ENCODE results near the gene POU6F1.
A peak's percentile ranks its signal among the peaks of the same experiment; 100 is the strongest.

Gene POU6F1

GRCh38 chr12:51238510-51239334 is 20.9 kb upstream of the POU6F1 start, which contains the start of gene DAZAP2:
Gene DAZAP2 (plus strand): TSS chr12:51238826. CDS start chr12:51238908, 82 bp downstream.
- peak within 1 kb of the TSS; percentile 91 for H3K27ac ChIP-seq (ENCODE audit: low read length)
- H2AFZ ChIP-seq (ENCODE audit: low read depth, low read length) = peak within 1 kb of the TSS; percentile 90
- H3K9ac ChIP-seq (ENCODE audit: low read length) = peak within 1 kb of the TSS; percentile 100
- H3K9me3 ChIP-seq (ENCODE audit: insufficient read depth, low read length) = no peaks in the 10 kb centered on the region
- peaks cover 25% of the 10 kb centered on the region for H3K36me3 ChIP-seq (replicated peaks; ENCODE audit: low read depth, low read length)
- H3K4me2 ChIP-seq (ENCODE audit: low read length) = peak within 1 kb of the TSS; percentile 96
- H3K4me3 ChIP-seq (ENCODE audit: low read length) = peak within 1 kb of the TSS; percentile 97
- no peaks in the 10 kb centered on the region for H3K27me3 ChIP-seq (ENCODE audit: low read depth, low read length)
- H3K79me2 ChIP-seq (ENCODE audit: low read length) = peaks cover 17% of the 10 kb centered on the region
- H4K20me1 ChIP-seq (ENCODE audit: insufficient read depth, low read length) = 0 out of 2 replicates have a peak, but pooled peaks cover 4% of the 10 kb centered on the region
- H3K4me1 ChIP-seq (ENCODE audit: low read length) = peaks cover 26% of the 10 kb centered on the region
- no peak for TF ChIP-seq EZH2phosphoT487 (IDR thresholded peaks at IDR 0.05; ENCODE audit: low read depth)
- 0 out of 2 replicates have a peak, but pooled peaks have one; percentile 2 for TF ChIP-seq CTCF (IDR thresholded peaks at IDR 0.05; ENCODE audit: low read depth, low read length)

GRCh38 chr12:51238037-51238509 is 20.2 kb upstream of the POU6F1 start:
- Histone ChIP-seq H3K4me3 (ENCODE audit: low read length) (peak overlapping the region; percentile 97), H3K79me2 (ENCODE audit: low read length) (peaks cover 17% of the 10 kb centered on the region)

GRCh38 chr12:51234530-51234929 is 16.7 kb upstream of the POU6F1 start:
- Histone ChIP-seq H3K9ac (ENCODE audit: low read length) (no peak overlapping the region), H3K27me3 (ENCODE audit: low read depth, low read length) (no peaks in the 10 kb centered on the region), H3K79me2 (ENCODE audit: low read length) (peaks cover 8% of the 10 kb centered on the region), H3K4me1 (ENCODE audit: low read length) (peaks cover 5% of the 10 kb centered on the region), H3K27ac (ENCODE audit: low read length) (no peak overlapping the region), H3K4me2 (ENCODE audit: low read length) (no peak overlapping the region), H3K9me3 (ENCODE audit: insufficient read depth, low read length) (no peaks in the 10 kb centered on the region), H2AFZ (ENCODE audit: low read depth, low read length) (no peak overlapping the region), H3K36me3 (replicated peaks; ENCODE audit: low read depth, low read length) (no peaks in the 10 kb centered on the region), H4K20me1 (ENCODE audit: insufficient read depth, low read length) (no peaks in the 10 kb centered on the region), H3K4me3 (ENCODE audit: low read length) (no peak overlapping the region)
- TF ChIP-seq EZH2phosphoT487 (IDR thresholded peaks at IDR 0.05; ENCODE audit: low read depth) (no peak), CTCF (IDR thresholded peaks at IDR 0.05; ENCODE audit: low read depth, low read length) (no peak)

More at GRCh38 chr12:51238037-51238509, 20.2 kb upstream of the POU6F1 start:
- Histone ChIP-seq H3K4me1 (ENCODE audit: low read length) (peaks cover 23% of the 10 kb centered on the region), H3K4me2 (ENCODE audit: low read length) (peak overlapping the region; percentile 96), H3K36me3 (replicated peaks; ENCODE audit: low read depth, low read length) (peaks cover 25% of the 10 kb centered on the region), H2AFZ (ENCODE audit: low read depth, low read length) (peak overlapping the region; percentile 90), H3K9ac (ENCODE audit: low read length) (peak overlapping the region; percentile 68), H3K9me3 (ENCODE audit: insufficient read depth, low read length) (no peaks in the 10 kb centered on the region), H4K20me1 (ENCODE audit: insufficient read depth, low read length) (0 out of 2 replicates have a peak, but pooled peaks cover 4% of the 10 kb centered on the region), H3K27me3 (ENCODE audit: low read depth, low read length) (no peaks in the 10 kb centered on the region), H3K27ac (ENCODE audit: low read length) (peak overlapping the region; percentile 16; the same call in 1 of the 2 replicates)
- TF ChIP-seq CTCF (IDR thresholded peaks at IDR 0.05; ENCODE audit: low read depth, low read length) = 0 out of 2 replicates have a peak, but pooled peaks have one; percentile 3
- no peak for TF ChIP-seq EZH2phosphoT487 (IDR thresholded peaks at IDR 0.05; ENCODE audit: low read depth)

- Histone ChIP-seq H3K27me3 (ENCODE audit: low read depth, low read length) (no peaks in the 10 kb centered on the region), H3K27ac (ENCODE audit: low read length) (no peak overlapping the region), H3K4me3 (ENCODE audit: low read length) (no peak overlapping the region), H3K36me3 (replicated peaks; ENCODE audit: low read depth, low read length) (no peaks in the 10 kb centered on the region), H3K9me3 (ENCODE audit: insufficient read depth, low read length) (no peaks in the 10 kb centered on the region), H3K4me1 (ENCODE audit: low read length) (no peaks in the 10 kb centered on the region), H2AFZ (ENCODE audit: low read depth, low read length) (no peak overlapping the region), H3K4me2 (ENCODE audit: low read length) (no peak overlapping the region), H3K9ac (ENCODE audit: low read length) (no peak overlapping the region), H4K20me1 (ENCODE audit: insufficient read depth, low read length) (no peaks in the 10 kb centered on the region), H3K79me2 (ENCODE audit: low read length) (no peaks in the 10 kb centered on the region)
- no peak for TF ChIP-seq CTCF (IDR thresholded peaks at IDR 0.05; ENCODE audit: low read depth, low read length)
- no peak for TF ChIP-seq EZH2phosphoT487 (IDR thresholded peaks at IDR 0.05; ENCODE audit: low read depth)
These were observed 14.8 kb upstream of the POU6F1 start for GRCh38 chr12:51232642-51233041.
